Measurements from ENCODE around the gene TMEM54.

DNA sequence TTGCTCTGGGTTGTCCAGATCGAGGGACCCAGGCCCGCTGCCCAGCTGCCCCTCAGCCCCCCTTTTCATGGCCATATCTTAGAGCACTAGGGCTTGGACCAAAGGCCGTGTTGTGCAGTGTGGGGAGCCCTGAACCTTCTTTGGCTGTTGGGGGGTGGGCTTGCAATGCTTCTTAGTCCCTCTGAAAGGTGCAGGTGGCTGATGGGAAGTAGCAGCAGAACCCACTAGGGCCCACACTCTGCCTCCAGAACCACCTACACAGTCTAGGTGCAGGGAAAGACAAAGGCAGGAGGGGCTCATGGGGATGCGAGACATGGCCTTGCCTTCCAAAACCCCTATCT is 17.2 kb downstream of the TMEM54 start:
- TF ChIP-seq, protein P1, sequence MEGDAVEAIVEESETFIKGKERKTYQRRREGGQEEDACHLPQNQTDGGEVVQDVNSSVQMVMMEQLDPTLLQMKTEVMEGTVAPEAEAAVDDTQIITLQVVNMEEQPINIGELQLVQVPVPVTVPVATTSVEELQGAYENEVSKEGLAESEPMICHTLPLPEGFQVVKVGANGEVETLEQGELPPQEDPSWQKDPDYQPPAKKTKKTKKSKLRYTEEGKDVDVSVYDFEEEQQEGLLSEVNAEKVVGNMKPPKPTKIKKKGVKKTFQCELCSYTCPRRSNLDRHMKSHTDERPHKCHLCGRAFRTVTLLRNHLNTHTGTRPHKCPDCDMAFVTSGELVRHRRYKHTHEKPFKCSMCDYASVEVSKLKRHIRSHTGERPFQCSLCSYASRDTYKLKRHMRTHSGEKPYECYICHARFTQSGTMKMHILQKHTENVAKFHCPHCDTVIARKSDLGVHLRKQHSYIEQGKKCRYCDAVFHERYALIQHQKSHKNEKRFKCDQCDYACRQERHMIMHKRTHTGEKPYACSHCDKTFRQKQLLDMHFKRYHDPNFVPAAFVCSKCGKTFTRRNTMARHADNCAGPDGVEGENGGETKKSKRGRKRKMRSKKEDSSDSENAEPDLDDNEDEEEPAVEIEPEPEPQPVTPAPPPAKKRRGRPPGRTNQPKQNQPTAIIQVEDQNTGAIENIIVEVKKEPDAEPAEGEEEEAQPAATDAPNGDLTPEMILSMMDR (IDR thresholded peaks at IDR 0.05), result no peak
- TF ChIP-seq, protein P2, sequence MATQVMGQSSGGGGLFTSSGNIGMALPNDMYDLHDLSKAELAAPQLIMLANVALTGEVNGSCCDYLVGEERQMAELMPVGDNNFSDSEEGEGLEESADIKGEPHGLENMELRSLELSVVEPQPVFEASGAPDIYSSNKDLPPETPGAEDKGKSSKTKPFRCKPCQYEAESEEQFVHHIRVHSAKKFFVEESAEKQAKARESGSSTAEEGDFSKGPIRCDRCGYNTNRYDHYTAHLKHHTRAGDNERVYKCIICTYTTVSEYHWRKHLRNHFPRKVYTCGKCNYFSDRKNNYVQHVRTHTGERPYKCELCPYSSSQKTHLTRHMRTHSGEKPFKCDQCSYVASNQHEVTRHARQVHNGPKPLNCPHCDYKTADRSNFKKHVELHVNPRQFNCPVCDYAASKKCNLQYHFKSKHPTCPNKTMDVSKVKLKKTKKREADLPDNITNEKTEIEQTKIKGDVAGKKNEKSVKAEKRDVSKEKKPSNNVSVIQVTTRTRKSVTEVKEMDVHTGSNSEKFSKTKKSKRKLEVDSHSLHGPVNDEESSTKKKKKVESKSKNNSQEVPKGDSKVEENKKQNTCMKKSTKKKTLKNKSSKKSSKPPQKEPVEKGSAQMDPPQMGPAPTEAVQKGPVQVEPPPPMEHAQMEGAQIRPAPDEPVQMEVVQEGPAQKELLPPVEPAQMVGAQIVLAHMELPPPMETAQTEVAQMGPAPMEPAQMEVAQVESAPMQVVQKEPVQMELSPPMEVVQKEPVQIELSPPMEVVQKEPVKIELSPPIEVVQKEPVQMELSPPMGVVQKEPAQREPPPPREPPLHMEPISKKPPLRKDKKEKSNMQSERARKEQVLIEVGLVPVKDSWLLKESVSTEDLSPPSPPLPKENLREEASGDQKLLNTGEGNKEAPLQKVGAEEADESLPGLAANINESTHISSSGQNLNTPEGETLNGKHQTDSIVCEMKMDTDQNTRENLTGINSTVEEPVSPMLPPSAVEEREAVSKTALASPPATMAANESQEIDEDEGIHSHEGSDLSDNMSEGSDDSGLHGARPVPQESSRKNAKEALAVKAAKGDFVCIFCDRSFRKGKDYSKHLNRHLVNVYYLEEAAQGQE (IDR thresholded peaks at IDR 0.05; ENCODE audit: insufficient read depth in 1 of 2, low read depth in 2 of 2, low read length in 1 of 2), result no peak
- no peak for TF ChIP-seq POLR2AphosphoS5 (IDR thresholded peaks at IDR 0.05; ENCODE audit: low read depth, low read length)

All from Panc1 (cell line).